ENCODE results near the gene RAB1A. TPM values are rescaled to one million over a fixed set of nuclear protein-coding genes. Genes with fewer than 3 reads are reported as not detected.

Gene RAB1A
- total and polyA plus RNA-seq, 9 donors = 75.6 to 188 (median 139) TPM

DNA sequence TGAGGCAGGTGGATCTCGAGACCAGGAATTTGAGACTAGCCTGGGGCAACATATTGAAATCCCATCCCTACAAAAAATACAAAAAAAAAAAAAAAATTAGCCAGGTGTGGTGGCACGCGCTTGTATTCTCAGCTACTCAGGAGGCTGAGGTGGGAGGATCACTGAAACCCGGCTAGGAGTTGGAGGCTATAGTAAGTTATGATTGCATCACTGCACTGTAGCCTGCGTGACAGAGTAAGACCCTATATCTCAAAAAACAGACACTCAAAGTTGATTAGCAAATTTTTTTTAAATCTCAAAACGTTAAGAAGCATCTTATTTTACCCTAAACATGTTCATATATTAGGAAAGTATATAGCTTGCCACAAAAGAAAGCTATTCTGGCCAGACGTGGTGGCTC lies 7.6 kb downstream of the RAB1A start:
- WGBS (ENCODE audit: insufficient coverage) = no CpG with 5 or more reads among the region's 7 CpGs
- DNase-seq = no peak
- no peaks in the 10 kb centered on the region for H3K9me3 ChIP-seq (replicated peaks; ENCODE audit: control insufficient read depth, low read depth, low read length)
- no peak overlapping the region for H3K4me3 ChIP-seq (ENCODE audit: low read length)
- H3K27me3 ChIP-seq (ENCODE audit: control insufficient read depth, insufficient read depth, low read length) = no peaks in the 10 kb centered on the region
- no peak overlapping the region for H3K27ac ChIP-seq (ENCODE audit: low read length)
- H3K4me1 ChIP-seq (ENCODE audit: control insufficient read depth, insufficient read depth, low read length) = peaks cover 5% of the 10 kb centered on the region
- H3K36me3 ChIP-seq (ENCODE audit: control insufficient read depth, insufficient read depth, low read length) = no peaks in the 10 kb centered on the region

DNA sequence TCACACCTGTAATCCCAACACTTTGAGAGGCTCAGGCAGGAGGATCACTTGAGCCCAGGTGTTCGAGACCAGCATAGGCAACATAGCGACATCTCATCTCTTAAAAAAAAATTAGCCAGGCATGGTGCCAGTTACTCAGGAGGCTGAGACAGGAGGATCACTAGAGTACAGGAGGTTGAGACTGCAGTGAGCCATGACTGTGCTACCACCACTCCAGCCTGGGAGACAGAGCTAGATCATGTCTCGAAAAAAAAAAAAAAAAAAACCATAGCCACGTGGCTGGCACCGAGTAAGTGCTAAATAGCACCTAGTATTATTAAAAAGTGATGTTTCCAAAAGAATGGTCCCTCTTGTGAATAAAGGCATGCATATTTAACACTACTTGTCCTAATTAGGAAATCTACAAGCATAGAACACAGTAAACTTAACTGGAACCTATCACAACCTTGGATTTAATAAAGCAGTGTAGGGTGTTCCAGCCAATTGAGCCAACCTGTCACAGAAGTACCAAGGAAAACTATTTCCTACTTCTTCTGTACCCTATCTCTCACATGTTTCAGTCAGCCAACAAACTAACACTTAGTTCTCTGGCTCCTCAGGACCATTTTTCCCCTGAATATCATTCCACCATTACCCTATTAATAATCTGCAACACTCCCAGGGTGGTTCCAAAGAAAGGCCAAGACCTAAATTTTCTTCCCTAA lies 8.8 kb downstream of the RAB1A start:
- no peak for DNase-seq
- Histone ChIP-seq H3K36me3 (ENCODE audit: control insufficient read depth, insufficient read depth, low read length) (no peaks in the 10 kb centered on the region), H3K27ac (ENCODE audit: low read length) (no peak overlapping the region), H3K4me1 (ENCODE audit: control insufficient read depth, insufficient read depth, low read length) (peaks cover 3% of the 10 kb centered on the region), H3K27me3 (ENCODE audit: control insufficient read depth, insufficient read depth, low read length) (no peaks in the 10 kb centered on the region), H3K9me3 (replicated peaks; ENCODE audit: control insufficient read depth, low read depth, low read length) (no peaks in the 10 kb centered on the region), H3K4me3 (ENCODE audit: low read length) (no peak overlapping the region)
- no CpG with 5 or more reads among the region's 5 CpGs for WGBS (ENCODE audit: insufficient coverage)

DNA sequence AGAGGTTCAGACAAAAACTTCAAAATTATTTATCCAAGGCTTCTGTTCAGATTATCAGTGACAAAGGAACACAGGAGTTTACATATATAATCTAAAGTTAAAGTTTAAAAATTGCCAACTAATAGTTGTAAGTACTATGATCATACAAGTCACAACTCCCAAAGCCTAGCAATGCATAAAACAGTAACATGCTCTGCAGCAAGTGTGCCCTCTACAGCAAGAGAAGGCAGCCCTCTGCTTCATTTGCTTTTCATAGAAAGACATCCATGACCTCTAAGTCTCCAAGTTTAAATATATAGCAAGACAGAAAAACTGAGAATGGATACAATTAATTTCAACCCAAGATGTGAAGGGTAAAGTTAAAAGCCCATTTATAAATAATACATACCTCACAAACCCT lies 13.3 kb downstream of the RAB1A start:
- H3K27me3 ChIP-seq (ENCODE audit: control insufficient read depth, insufficient read depth, low read length) = no peaks in the 10 kb centered on the region
- H3K9me3 ChIP-seq (replicated peaks; ENCODE audit: control insufficient read depth, low read depth, low read length) = no peaks in the 10 kb centered on the region
- no peak overlapping the region for H3K4me3 ChIP-seq (ENCODE audit: low read length)
- H3K27ac ChIP-seq (ENCODE audit: low read length) = no peak overlapping the region
- no peaks in the 10 kb centered on the region for H3K4me1 ChIP-seq (ENCODE audit: control insufficient read depth, insufficient read depth, low read length)
- no peak for DNase-seq
- H3K36me3 ChIP-seq (ENCODE audit: control insufficient read depth, insufficient read depth, low read length) = no peaks in the 10 kb centered on the region

DNA sequence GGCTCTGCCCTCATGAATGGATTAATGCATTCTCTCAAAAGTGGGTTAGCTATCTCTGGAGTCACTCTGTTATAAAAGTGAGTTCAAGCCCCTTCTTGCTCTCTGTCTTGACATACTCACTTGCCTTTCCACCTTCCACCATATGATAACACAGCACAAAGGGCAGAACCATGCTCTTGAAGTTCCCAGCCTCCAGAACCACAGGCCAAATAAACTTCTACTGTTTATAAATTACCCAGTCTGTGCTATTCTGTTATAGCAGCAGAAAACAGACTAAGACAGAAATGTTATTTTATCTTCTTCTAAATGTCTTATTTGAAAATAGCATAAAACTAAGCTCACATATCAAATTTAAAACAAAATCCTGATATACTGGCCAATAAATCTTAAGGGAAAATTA lies 15.0 kb downstream of the RAB1A start:
- H3K4me1 ChIP-seq (ENCODE audit: control insufficient read depth, insufficient read depth, low read length) = no peaks in the 10 kb centered on the region
- H3K4me3 ChIP-seq (ENCODE audit: low read length) = no peak overlapping the region
- no peaks in the 10 kb centered on the region for H3K9me3 ChIP-seq (replicated peaks; ENCODE audit: control insufficient read depth, low read depth, low read length)
- no peaks in the 10 kb centered on the region for H3K27me3 ChIP-seq (ENCODE audit: control insufficient read depth, insufficient read depth, low read length)
- DNase-seq = no peak
- no peaks in the 10 kb centered on the region for H3K36me3 ChIP-seq (ENCODE audit: control insufficient read depth, insufficient read depth, low read length)
- H3K27ac ChIP-seq (ENCODE audit: low read length) = no peak overlapping the region

DNA sequence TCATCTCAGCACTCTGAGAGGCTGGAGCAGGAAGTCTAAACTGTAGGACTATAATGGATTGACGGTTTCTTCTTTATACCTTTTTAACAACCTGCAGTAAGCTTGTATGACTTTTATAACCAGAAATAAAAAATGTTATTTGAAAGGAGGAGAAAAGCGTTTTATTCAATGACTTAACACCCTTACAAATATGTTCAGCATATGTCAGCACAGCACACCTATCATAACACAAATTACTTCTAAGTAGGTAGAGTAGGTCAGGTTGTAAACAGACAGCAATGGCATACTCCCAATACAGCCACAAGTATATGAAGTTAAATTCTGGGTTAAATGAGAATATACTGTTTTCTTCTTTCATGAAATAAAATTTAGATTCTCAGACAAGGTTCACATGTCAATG lies 16.1 kb downstream of the RAB1A start:
- Histone ChIP-seq H3K4me1 (ENCODE audit: control insufficient read depth, insufficient read depth, low read length) (no peaks in the 10 kb centered on the region), H3K27ac (ENCODE audit: low read length) (no peak overlapping the region), H3K27me3 (ENCODE audit: control insufficient read depth, insufficient read depth, low read length) (no peaks in the 10 kb centered on the region), H3K36me3 (ENCODE audit: control insufficient read depth, insufficient read depth, low read length) (no peaks in the 10 kb centered on the region), H3K4me3 (ENCODE audit: low read length) (no peak overlapping the region), H3K9me3 (replicated peaks; ENCODE audit: control insufficient read depth, low read depth, low read length) (no peaks in the 10 kb centered on the region)
- no peak for DNase-seq
- no CpG with 5 or more reads among the region's 2 CpGs for WGBS (ENCODE audit: insufficient coverage)

DNA sequence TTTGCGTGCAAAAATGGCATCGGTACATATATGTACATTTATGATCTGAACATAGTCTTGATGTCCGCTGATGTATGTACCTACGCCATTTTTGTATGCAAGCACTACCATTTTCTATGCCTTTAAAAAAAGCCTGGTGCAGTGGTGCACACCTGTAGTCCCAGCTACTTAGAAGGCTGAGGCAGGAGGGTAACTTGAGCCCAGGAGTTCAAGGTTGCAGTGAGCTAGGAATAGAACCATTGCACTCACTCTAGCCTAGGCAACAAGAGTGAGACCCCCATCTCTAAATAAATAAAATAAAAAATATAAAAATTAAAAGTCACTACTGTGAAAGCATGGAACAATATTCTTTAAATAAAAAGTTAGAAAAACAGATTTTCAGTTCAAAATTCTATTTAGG lies 16.7 kb downstream of the RAB1A start:
- no peak overlapping the region for H3K27ac ChIP-seq (ENCODE audit: low read length)
- no peaks in the 10 kb centered on the region for H3K36me3 ChIP-seq (ENCODE audit: control insufficient read depth, insufficient read depth, low read length)
- no CpG with 5 or more reads among the region's 4 CpGs for WGBS (ENCODE audit: insufficient coverage)
- H3K9me3 ChIP-seq (replicated peaks; ENCODE audit: control insufficient read depth, low read depth, low read length) = no peaks in the 10 kb centered on the region
- no peak for DNase-seq
- no peaks in the 10 kb centered on the region for H3K27me3 ChIP-seq (ENCODE audit: control insufficient read depth, insufficient read depth, low read length)
- no peaks in the 10 kb centered on the region for H3K4me1 ChIP-seq (ENCODE audit: control insufficient read depth, insufficient read depth, low read length)
- no peak overlapping the region for H3K4me3 ChIP-seq (ENCODE audit: low read length)

DNA sequence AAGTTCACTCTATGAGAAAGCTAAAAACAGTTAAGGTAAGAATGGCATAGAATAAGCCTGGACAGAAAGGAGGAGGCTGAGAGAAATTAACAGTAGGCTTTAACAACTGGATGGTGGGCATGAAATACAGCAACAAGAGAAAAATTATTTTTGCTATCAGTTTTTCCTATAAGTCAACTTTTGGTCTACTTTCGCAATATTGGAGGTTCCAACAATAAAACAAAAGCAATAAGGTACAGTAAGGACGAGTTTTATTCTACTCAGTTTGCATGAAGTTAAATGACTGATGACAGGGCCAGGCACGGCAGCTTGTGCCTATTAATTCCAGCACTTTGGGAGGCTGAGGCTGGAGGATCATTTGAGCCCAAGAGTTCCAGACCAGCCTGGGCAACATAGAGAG lies 17.3 kb downstream of the RAB1A start:
- Histone ChIP-seq H3K36me3 (ENCODE audit: control insufficient read depth, insufficient read depth, low read length) (no peaks in the 10 kb centered on the region), H3K27me3 (ENCODE audit: control insufficient read depth, insufficient read depth, low read length) (no peaks in the 10 kb centered on the region), H3K9me3 (replicated peaks; ENCODE audit: control insufficient read depth, low read depth, low read length) (no peaks in the 10 kb centered on the region), H3K4me1 (ENCODE audit: control insufficient read depth, insufficient read depth, low read length) (no peaks in the 10 kb centered on the region), H3K27ac (ENCODE audit: low read length) (no peak overlapping the region), H3K4me3 (ENCODE audit: low read length) (no peak overlapping the region)
- 71% methylated on average over 1 of the region's 3 CpGs for WGBS (ENCODE audit: insufficient coverage)
- no peak for DNase-seq

DNA sequence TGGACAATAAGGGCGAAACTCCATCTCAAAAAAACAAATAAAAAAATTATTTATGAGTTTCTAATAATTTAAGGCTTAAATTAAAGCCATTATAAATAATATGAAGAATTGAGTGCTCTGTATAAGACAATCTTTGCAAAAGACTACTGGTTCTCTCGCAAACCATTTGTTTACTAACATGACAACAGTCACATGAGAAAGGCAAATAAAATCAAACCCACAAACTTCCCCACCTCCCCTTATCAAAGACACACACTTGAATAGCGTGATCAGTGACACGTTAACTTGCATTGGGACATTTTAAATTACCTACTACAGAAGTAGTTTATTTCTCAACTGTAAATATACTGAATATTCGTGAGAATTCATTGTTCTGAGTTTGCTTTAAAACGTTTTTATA lies 21.1 kb downstream of the RAB1A start:
- no CpG with 5 or more reads among the region's 6 CpGs for WGBS (ENCODE audit: insufficient coverage)
- no peaks in the 10 kb centered on the region for H3K27me3 ChIP-seq (ENCODE audit: control insufficient read depth, insufficient read depth, low read length)
- peaks cover 4% of the 10 kb centered on the region for H3K36me3 ChIP-seq (ENCODE audit: control insufficient read depth, insufficient read depth, low read length)
- H3K4me1 ChIP-seq (ENCODE audit: control insufficient read depth, insufficient read depth, low read length) = no peaks in the 10 kb centered on the region
- no peak overlapping the region for H3K27ac ChIP-seq (ENCODE audit: low read length)
- no peak overlapping the region for H3K4me3 ChIP-seq (ENCODE audit: low read length)
- H3K9me3 ChIP-seq (replicated peaks; ENCODE audit: control insufficient read depth, low read depth, low read length) = no peaks in the 10 kb centered on the region
- DNase-seq = no peak

DNA sequence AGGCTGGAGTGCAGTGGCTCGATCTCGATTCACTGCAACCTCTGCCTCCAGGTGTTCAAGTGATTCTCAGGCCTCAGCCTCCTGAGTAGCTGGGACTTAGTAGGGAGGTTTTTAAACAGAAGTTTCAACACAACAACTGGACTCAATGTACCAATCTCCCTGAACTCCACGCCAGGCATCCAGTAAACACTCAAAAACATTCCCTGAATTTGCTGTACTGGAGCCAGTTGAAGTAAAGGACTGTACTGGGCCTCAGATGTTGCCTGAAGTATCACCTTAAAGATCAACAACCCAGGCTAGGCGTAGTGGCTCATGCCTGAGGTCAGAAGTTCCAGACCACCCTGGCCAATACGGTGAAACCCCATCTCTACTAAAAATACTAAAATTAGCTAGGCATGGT lies 22.4 kb downstream of the RAB1A start:
- Histone ChIP-seq H3K27ac (ENCODE audit: low read length) (no peak overlapping the region), H3K27me3 (ENCODE audit: control insufficient read depth, insufficient read depth, low read length) (no peaks in the 10 kb centered on the region), H3K36me3 (ENCODE audit: control insufficient read depth, insufficient read depth, low read length) (peaks cover 12% of the 10 kb centered on the region), H3K4me3 (ENCODE audit: low read length) (no peak overlapping the region), H3K9me3 (replicated peaks; ENCODE audit: control insufficient read depth, low read depth, low read length) (no peaks in the 10 kb centered on the region), H3K4me1 (ENCODE audit: control insufficient read depth, insufficient read depth, low read length) (no peaks in the 10 kb centered on the region)
- no peak for DNase-seq
- WGBS (ENCODE audit: insufficient coverage) = no CpG with 5 or more reads among the region's 5 CpGs

DNA sequence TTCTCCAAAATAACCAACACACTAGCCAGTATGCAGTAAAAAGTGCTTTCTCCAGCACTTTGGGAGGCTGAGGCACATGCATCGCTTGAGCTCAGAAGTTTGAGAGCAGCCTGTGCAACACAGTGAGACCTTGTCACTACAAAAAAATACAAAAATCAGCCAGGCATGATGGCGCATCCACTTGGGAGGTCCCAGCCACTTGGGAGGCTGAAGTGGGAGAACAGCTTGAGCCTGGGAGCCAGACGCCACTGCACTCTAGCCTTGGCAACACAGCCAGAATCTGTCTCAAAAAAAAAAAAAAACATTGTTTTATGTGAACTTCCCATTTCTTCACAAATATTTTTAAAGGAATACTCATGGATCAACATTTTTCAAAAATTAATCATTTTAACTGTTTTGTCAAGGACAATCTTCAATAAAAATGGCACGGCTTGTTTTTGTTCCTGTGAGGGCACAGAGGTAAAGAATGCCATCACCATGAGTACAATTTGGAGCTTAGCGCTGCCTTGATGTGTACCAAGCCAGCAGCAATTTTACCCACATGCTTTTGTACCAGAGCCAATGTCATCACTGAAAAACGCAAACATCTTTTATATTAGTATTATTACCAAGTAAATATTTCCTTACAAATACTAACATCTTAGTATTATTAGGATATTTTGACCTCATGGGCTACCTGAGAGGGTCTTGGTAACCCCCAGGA lies 26.7 kb downstream of the RAB1A start:
- Histone ChIP-seq H3K27me3 (ENCODE audit: control insufficient read depth, insufficient read depth, low read length) (no peaks in the 10 kb centered on the region), H3K4me1 (ENCODE audit: control insufficient read depth, insufficient read depth, low read length) (no peaks in the 10 kb centered on the region), H3K27ac (ENCODE audit: low read length) (no peak overlapping the region), H3K36me3 (ENCODE audit: control insufficient read depth, insufficient read depth, low read length) (peaks cover 31% of the 10 kb centered on the region), H3K9me3 (replicated peaks; ENCODE audit: control insufficient read depth, low read depth, low read length) (no peaks in the 10 kb centered on the region), H3K4me3 (ENCODE audit: low read length) (no peak overlapping the region)
- 80% methylated on average over 1 of the region's 6 CpGs for WGBS (ENCODE audit: insufficient coverage)
- no peak for DNase-seq

DNA sequence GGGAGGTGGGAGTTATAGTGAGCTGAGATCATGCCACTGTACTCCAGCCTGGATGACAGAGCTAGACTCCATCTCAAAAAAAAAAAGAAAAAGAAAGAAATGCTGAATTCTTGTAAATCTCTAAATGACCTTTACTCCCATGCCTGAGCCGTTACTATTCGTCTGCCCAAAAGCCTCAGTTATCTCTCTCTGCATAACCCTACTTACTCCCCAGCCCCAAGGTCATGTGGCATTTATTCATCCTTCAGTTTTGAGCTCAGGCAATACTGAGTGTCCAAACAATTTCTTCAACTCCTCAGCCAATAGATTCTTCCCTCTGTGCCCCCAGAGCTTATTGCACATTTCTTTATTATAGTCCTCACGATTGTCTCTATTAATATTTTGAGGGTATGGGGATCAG lies 28.8 kb downstream of the RAB1A start:
- Histone ChIP-seq H3K4me1 (ENCODE audit: control insufficient read depth, insufficient read depth, low read length) (no peaks in the 10 kb centered on the region), H3K27ac (ENCODE audit: low read length) (no peak overlapping the region), H3K27me3 (ENCODE audit: control insufficient read depth, insufficient read depth, low read length) (no peaks in the 10 kb centered on the region), H3K36me3 (ENCODE audit: control insufficient read depth, insufficient read depth, low read length) (peaks cover 38% of the 10 kb centered on the region), H3K9me3 (replicated peaks; ENCODE audit: control insufficient read depth, low read depth, low read length) (no peaks in the 10 kb centered on the region), H3K4me3 (ENCODE audit: low read length) (no peak overlapping the region)
- WGBS (ENCODE audit: insufficient coverage) = 83% methylated on average over 2 of the region's 3 CpGs
- no peak for DNase-seq

Data from muscle of leg (tissue), 11 donors.